A549 (cell line): Measurements from ENCODE around the gene CCSER1. TPM values are rescaled to one million over a fixed set of nuclear protein-coding genes. Genes with fewer than 3 reads are reported as not detected.

Experiments
- ATAC-seq, 2 experiments: fragments of 200-7000 bp in 1 of 2; fragments of >200 bp in 1 of 2; cut with Nextera tagmentation in 1 of 2; cut with Tn5 transposase in 1 of 2; 3 replicates each; pipeline versions ENCODE4 v1.8.0 to v1.9.1; 2018 to 2020; ENCODE audit warnings: mild to moderate bottlenecking in 1 of 2, moderate library complexity in 1 of 2
- CTCF ChIA-PET: fragments of 300-600 bp; sonication (Branson Sonifier 250); formaldehyde crosslinking; extraction: SDS; loops from one replicate; lab custom pipeline; 2021; ENCODE audit warnings: antibody characterized with exemption, inconsistent platforms; lab: Yijun Ruan, JAX
- POLR2A ChIA-PET: fragments of 350-600 bp; formaldehyde crosslinking; extraction: SDS; loops from one replicate; lab custom pipeline; 2021; ENCODE audit warnings: antibody characterized with exemption, inconsistent platforms; lab: Yijun Ruan, JAX
- DNase-seq, 2 experiments: peaks; one replicate each; pipeline versions ENCODE4 v3.0.0 to v3.0.0-alpha.2; 2011 to 2016; ENCODE audit warnings: low read depth in 1 of 2, low spot score in 1 of 2
- FAIRE-seq: peaks from 2 replicates; lab custom pipeline; 2011; peaks lifted over from hg19 to GRCh38; lab: Jason Lieb, UNC
- H3K27ac ChIP-seq, 2 experiments: fragments of >200 bp; sonication (Bioruptor Twin); formaldehyde crosslinking; 3 replicates each; pipeline ENCODE4 v1.5.1; 2016 to 2017
- H3K4me1 ChIP-seq: fragments of >200 bp; sonication (Bioruptor Twin); formaldehyde crosslinking; 3 replicates; pipeline ENCODE4 v1.6.1; 2016
- H3K4me2 ChIP-seq: fragments of >200 bp; sonication (Bioruptor Twin); formaldehyde crosslinking; 3 replicates; pipeline ENCODE4 v1.6.1; 2016
- H3K4me3 ChIP-seq: fragments of >200 bp; sonication (Bioruptor Twin); formaldehyde crosslinking; 3 replicates; pipeline ENCODE4 v1.5.1; 2016
- H3K9me3 ChIP-seq: fragments of >200 bp; sonication (Bioruptor Twin); formaldehyde crosslinking; 3 replicates; pipeline ENCODE4 v1.6.1; 2016
- FOSB ChIP-seq: fragments of 250-450 bp; sonication (Bioruptor Pico); IDR thresholded peaks from 2 replicates; pipeline ENCODE4 v1.5.0; 2020; ENCODE audit warnings: mild to moderate bottlenecking, moderate library complexity
- HEYL ChIP-seq: fragments of 250-450 bp; sonication (Bioruptor Pico); IDR thresholded peaks from 2 replicates; pipeline ENCODE4 v1.8.0; 2021; ENCODE audit warnings: mild to moderate bottlenecking, moderate library complexity
- NFE2L2 ChIP-seq: fragments of 150-350 bp; conservative IDR thresholded peaks from 2 replicates; pipeline ENCODE4 v1.6.1; 2014; ENCODE audit warnings: low read length
- NPAS2 ChIP-seq: fragments of 250-450 bp; sonication (Bioruptor Pico); IDR thresholded peaks from 2 replicates; pipeline ENCODE4 v1.8.0; 2022; ENCODE audit warnings: mild to moderate bottlenecking, moderate library complexity, borderline replicate concordance
- TP53 ChIP-seq: fragments of 250-450 bp; sonication (Bioruptor Pico); IDR thresholded peaks from 2 replicates; pipeline ENCODE4 v1.5.0; 2021; ENCODE audit warnings: mild to moderate bottlenecking, moderate library complexity
- WGBS: methylation state at CpG from one replicate; pipeline ENCODE4 v1.1.6; 2017; ENCODE audit errors: missing lambda C conversion rate; 5-methylcytosine and 5-hydroxymethylcytosine counted together
- polyA plus RNA-seq, 4 experiments: library from polyadenylated mRNA; depleted of rRNA in 3 of 4; stranded (reverse); fragments of >200 nt; fragmentation: RNase III in 1 of 4; extraction: RNeasy Plus Mini Kit Qiagen cat#74134 plus additional on column Dnase treatment in 1 of 4; gene quantifications; 2 replicates in 3 of 4; 3 replicates in 1 of 4; pipeline ENCODE4 v1.2.3, GENCODE V29; 2011 to 2017
- TF ChIP-seq, protein P1 (sequence below): fragments of 200-600 bp; sonication (generic); IDR thresholded peaks from 2 replicates; pipeline ENCODE4 v1.6.1; 2016; ENCODE audit warnings: antibody characterized with exemption, mild to moderate bottlenecking, moderate library complexity
- TF ChIP-seq, protein P2 (sequence below): IDR thresholded peaks from 2 replicates; pipeline ENCODE4 v1.6.1; 2012
- TF ChIP-seq, protein P3 (sequence below): fragments of >200 bp; sonication (Bioruptor Twin); formaldehyde crosslinking; IDR thresholded peaks from 3 replicates; pipeline ENCODE4 v1.5.1; 2016
- TF ChIP-seq, protein P4 (sequence below): fragments of 450-650 bp; IDR thresholded peaks from 2 replicates; pipeline ENCODE4 v1.6.1; 2014; ENCODE audit warnings: antibody characterized with exemption

The CCSER1 gene
- polyA plus RNA-seq, 2 of the 4 experiments (the other 2 are of a cell fraction): 0.06 TPM; not detected in 1

DNA sequence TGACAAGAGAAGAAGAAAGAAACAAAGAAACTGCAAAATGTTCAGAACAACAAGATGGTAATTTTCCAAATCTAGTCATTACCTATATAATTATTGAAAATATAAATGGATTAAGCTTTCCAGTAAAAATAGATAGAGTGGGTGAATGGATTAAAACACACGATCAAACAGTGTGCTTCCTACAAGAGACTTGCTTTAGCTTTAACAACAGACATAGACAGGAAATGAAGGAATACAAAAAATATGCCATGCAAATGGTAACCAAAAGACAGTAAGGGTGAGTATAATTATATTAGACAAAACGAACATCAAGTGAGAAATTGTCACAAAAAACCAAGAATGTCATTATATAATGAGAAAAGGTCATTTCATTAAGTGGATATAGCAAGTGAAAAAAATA, 842.8 kb downstream of the CCSER1 start:
- ChIA-PET POLR2A (no interaction called here), CTCF (no interaction called here)
- no peaks in the 10 kb centered on the region for H3K9me3 ChIP-seq
- no peak overlapping the region for H3K4me3 ChIP-seq
- TF ChIP-seq NFE2L2: no peak
- TF ChIP-seq, protein P1, sequence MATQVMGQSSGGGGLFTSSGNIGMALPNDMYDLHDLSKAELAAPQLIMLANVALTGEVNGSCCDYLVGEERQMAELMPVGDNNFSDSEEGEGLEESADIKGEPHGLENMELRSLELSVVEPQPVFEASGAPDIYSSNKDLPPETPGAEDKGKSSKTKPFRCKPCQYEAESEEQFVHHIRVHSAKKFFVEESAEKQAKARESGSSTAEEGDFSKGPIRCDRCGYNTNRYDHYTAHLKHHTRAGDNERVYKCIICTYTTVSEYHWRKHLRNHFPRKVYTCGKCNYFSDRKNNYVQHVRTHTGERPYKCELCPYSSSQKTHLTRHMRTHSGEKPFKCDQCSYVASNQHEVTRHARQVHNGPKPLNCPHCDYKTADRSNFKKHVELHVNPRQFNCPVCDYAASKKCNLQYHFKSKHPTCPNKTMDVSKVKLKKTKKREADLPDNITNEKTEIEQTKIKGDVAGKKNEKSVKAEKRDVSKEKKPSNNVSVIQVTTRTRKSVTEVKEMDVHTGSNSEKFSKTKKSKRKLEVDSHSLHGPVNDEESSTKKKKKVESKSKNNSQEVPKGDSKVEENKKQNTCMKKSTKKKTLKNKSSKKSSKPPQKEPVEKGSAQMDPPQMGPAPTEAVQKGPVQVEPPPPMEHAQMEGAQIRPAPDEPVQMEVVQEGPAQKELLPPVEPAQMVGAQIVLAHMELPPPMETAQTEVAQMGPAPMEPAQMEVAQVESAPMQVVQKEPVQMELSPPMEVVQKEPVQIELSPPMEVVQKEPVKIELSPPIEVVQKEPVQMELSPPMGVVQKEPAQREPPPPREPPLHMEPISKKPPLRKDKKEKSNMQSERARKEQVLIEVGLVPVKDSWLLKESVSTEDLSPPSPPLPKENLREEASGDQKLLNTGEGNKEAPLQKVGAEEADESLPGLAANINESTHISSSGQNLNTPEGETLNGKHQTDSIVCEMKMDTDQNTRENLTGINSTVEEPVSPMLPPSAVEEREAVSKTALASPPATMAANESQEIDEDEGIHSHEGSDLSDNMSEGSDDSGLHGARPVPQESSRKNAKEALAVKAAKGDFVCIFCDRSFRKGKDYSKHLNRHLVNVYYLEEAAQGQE: no peak
- TF ChIP-seq TP53 (CRISPR knock-in tag): no peak
- TF ChIP-seq HEYL: no peak
- no peak for TF ChIP-seq NPAS2 (CRISPR knock-in tag)
- TF ChIP-seq, protein P2, sequence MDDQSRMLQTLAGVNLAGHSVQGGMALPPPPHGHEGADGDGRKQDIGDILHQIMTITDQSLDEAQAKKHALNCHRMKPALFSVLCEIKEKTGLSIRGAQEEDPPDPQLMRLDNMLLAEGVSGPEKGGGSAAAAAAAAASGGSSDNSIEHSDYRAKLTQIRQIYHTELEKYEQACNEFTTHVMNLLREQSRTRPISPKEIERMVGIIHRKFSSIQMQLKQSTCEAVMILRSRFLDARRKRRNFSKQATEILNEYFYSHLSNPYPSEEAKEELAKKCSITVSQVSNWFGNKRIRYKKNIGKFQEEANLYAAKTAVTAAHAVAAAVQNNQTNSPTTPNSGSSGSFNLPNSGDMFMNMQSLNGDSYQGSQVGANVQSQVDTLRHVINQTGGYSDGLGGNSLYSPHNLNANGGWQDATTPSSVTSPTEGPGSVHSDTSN: no peak
- TF ChIP-seq, protein P3, sequence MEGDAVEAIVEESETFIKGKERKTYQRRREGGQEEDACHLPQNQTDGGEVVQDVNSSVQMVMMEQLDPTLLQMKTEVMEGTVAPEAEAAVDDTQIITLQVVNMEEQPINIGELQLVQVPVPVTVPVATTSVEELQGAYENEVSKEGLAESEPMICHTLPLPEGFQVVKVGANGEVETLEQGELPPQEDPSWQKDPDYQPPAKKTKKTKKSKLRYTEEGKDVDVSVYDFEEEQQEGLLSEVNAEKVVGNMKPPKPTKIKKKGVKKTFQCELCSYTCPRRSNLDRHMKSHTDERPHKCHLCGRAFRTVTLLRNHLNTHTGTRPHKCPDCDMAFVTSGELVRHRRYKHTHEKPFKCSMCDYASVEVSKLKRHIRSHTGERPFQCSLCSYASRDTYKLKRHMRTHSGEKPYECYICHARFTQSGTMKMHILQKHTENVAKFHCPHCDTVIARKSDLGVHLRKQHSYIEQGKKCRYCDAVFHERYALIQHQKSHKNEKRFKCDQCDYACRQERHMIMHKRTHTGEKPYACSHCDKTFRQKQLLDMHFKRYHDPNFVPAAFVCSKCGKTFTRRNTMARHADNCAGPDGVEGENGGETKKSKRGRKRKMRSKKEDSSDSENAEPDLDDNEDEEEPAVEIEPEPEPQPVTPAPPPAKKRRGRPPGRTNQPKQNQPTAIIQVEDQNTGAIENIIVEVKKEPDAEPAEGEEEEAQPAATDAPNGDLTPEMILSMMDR: no peak
- TF ChIP-seq FOSB: no peak
- WGBS: 47% methylated on average over 2 of the region's 2 CpGs
- H3K27ac ChIP-seq: no peak overlapping the region
- ATAC-seq: no peak
- H3K4me1 ChIP-seq: no peaks in the 10 kb centered on the region
- no peak for DNase-seq
- FAIRE-seq: no peak
- H3K4me2 ChIP-seq: no peak overlapping the region

DNA sequence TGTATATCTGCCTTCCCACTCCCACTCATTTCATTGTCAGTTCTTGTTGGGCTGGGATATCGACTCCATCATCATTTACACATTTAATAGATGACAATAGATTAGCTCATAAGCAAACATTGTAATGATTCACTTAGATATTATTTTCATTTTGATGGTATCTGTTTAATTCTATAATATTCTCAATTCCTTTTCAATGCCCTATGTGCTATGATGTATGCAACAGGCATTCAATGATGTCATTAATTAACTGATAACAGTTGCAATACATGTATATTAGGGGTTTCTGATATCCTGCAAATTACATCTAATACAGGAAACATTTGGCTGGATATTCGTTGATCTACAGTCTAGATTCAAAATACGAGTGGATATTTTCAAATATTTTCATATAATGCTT, 850.5 kb downstream of the CCSER1 start:
- Histone ChIP-seq H3K27ac (no peak overlapping the region), H3K4me2 (no peak overlapping the region), H3K4me3 (no peak overlapping the region), H3K9me3 (no peaks in the 10 kb centered on the region), H3K4me1 (no peaks in the 10 kb centered on the region)
- ChIA-PET POLR2A (no interaction called here), CTCF (no interaction called here)
- DNase-seq (no peak), ATAC-seq (no peak), FAIRE-seq (no peak)
- TF ChIP-seq, protein P3: no peak
- TF ChIP-seq, protein P4, sequence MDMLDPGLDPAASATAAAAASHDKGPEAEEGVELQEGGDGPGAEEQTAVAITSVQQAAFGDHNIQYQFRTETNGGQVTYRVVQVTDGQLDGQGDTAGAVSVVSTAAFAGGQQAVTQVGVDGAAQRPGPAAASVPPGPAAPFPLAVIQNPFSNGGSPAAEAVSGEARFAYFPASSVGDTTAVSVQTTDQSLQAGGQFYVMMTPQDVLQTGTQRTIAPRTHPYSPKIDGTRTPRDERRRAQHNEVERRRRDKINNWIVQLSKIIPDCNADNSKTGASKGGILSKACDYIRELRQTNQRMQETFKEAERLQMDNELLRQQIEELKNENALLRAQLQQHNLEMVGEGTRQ: no peak
- TF ChIP-seq, protein P1: no peak
- 17% methylated on average over 3 of the region's 3 CpGs for WGBS
